MCF 10A (cell line): ENCODE data around the gene NR1H2. TPM values are rescaled to one million over a fixed set of nuclear protein-coding genes. Genes with fewer than 3 reads are reported as not detected.
A peak's percentile ranks its signal among the peaks of the same experiment; 100 is the strongest.

Experiments used
- BruUV-seq: library from RNA; stranded (reverse); fragments of 400-500 nt; replicated peaks from 2 replicates; lab custom pipeline; 2021; lab: Mats Ljungman, UMichigan
- CTCF ChIA-PET: fragments of 300-600 bp; sonication (Branson Sonifier 250); formaldehyde crosslinking; extraction: SDS; loops from one replicate; lab custom pipeline; 2021; ENCODE audit warnings: antibody characterized with exemption, inconsistent platforms; lab: Yijun Ruan, JAX
- POLR2A ChIA-PET: fragments of 300-600, 350-650 bp; sonication (Branson Sonifier 250); formaldehyde crosslinking; extraction: SDS; loops from one replicate; lab custom pipeline; 2020; ENCODE audit warnings: antibody characterized with exemption, inconsistent platforms; lab: Yijun Ruan, JAX
- DNase-seq: peaks from one replicate; pipeline ENCODE4 v3.0.0-alpha.2; 2018; ENCODE audit not compliant: unreplicated experiment
- H3K27ac Mint-ChIP-seq: one replicate; pipeline ENCODE4 v1.8.0; 2022; ENCODE audit warnings: mild to moderate bottlenecking, low read depth, mixed read lengths; ENCODE audit not compliant: unreplicated experiment
- H3K27me3 Mint-ChIP-seq: one replicate; pipeline ENCODE4 v1.8.0; 2022; ENCODE audit warnings: mixed read lengths; ENCODE audit not compliant: insufficient read depth, unreplicated experiment
- H3K36me3 Mint-ChIP-seq: one replicate; pipeline ENCODE4 v1.8.0; 2022; ENCODE audit warnings: mild to moderate bottlenecking, moderate library complexity, mixed read lengths; ENCODE audit not compliant: insufficient read depth, unreplicated experiment
- H3K4me1 Mint-ChIP-seq: one replicate; pipeline ENCODE4 v1.8.0; 2022; ENCODE audit warnings: mixed read lengths; ENCODE audit not compliant: insufficient read depth, unreplicated experiment
- H3K4me3 Mint-ChIP-seq: one replicate; pipeline ENCODE4 v1.8.0; 2022; ENCODE audit warnings: mild to moderate bottlenecking, moderate library complexity, mixed read lengths; ENCODE audit not compliant: unreplicated experiment
- H3K9me3 Mint-ChIP-seq: one replicate; pipeline ENCODE4 v1.8.0; 2022; ENCODE audit warnings: mixed read lengths; ENCODE audit not compliant: unreplicated experiment
- CTCF ChIP-seq: fragments of 200-600 bp; IDR thresholded peaks from one replicate; pipeline ENCODE4 v1.8.0; 2022; ENCODE audit warnings: antibody characterized with exemption, mild to moderate bottlenecking; ENCODE audit not compliant: unreplicated experiment
- intact Hi-C: fragments of 100-400 bp; cut with micrococcal nuclease; formaldehyde crosslinking; loops from 2 replicates; pipeline ENCODE4 v1.14.1; 2022
- total RNA-seq: library from RNA; stranded (reverse); gene quantifications from 2 replicates; pipeline ENCODE4 v1.2.3, GENCODE V29; 2022

The NR1H2 gene
- total RNA-seq, 1 experiment from 2014 or later, result 62.0 TPM

- CTCF ChIA-PET, result interaction anchor here (0.6 to 1.2 kb wide), 4 partner anchors 13 to 198 kb away, joined by 3 to 5 read pairs (median 3); no protein-coding TSS in a partner anchor
- intact Hi-C loops, result no loop called here
- DNase-seq, result no peak
- no peaks in the 10 kb centered on the region for H3K9me3 Mint-ChIP-seq
- no peak overlapping the region for H3K27ac Mint-ChIP-seq
- POLR2A ChIA-PET, result no interaction called here
- no peak overlapping the region for H3K4me3 Mint-ChIP-seq
- no TSS peak for BruUV-seq
- no peaks in the 10 kb centered on the region for H3K36me3 Mint-ChIP-seq
- H3K4me1 Mint-ChIP-seq, result no peaks in the 10 kb centered on the region
- TF ChIP-seq CTCF, result no peak
- H3K27me3 Mint-ChIP-seq, result no peaks in the 10 kb centered on the region
Observed at GRCh38 chr19:50413531-50413930, 37.3 kb downstream of the NR1H2 start.

- TF ChIP-seq CTCF, result peak; percentile 72
- CTCF ChIA-PET, result interaction anchor here (0.6 to 1.2 kb wide), 3 partner anchors 15 to 288 kb away, joined by 3 read pairs; no protein-coding TSS in a partner anchor
- BruUV-seq, result no TSS peak
- intact Hi-C loops, result loop anchor here (1.0 kb wide), 1 partner anchor 47 kb away; no protein-coding TSS in a partner anchor
- POLR2A ChIA-PET, result no interaction called here
- H3K4me1 Mint-ChIP-seq, result no peaks in the 10 kb centered on the region
- no peak overlapping the region for H3K4me3 Mint-ChIP-seq
- peaks cover 15% of the 10 kb centered on the region for H3K27me3 Mint-ChIP-seq
- no peaks in the 10 kb centered on the region for H3K9me3 Mint-ChIP-seq
- no peak overlapping the region for H3K27ac Mint-ChIP-seq
- peak; percentile 53 for DNase-seq
- no peaks in the 10 kb centered on the region for H3K36me3 Mint-ChIP-seq
Observed at GRCh38 chr19:50414864-50415660, 38.8 kb downstream of the NR1H2 start.

- no peak overlapping the region for H3K4me3 Mint-ChIP-seq
- H3K4me1 Mint-ChIP-seq, result no peaks in the 10 kb centered on the region
- peaks cover 15% of the 10 kb centered on the region for H3K27me3 Mint-ChIP-seq
- BruUV-seq, result no TSS peak
- DNase-seq, result no peak
- H3K36me3 Mint-ChIP-seq, result no peaks in the 10 kb centered on the region
- TF ChIP-seq CTCF, result no peak
- CTCF ChIA-PET, result interaction anchor here (0.6 to 1.2 kb wide), 2 partner anchors 45 to 288 kb away, joined by 3 read pairs; no protein-coding TSS in a partner anchor
- no peaks in the 10 kb centered on the region for H3K9me3 Mint-ChIP-seq
- POLR2A ChIA-PET, result no interaction called here
- intact Hi-C loops, result no loop called here
- H3K27ac Mint-ChIP-seq, result no peak overlapping the region
Observed at GRCh38 chr19:50415661-50416033, 39.4 kb downstream of the NR1H2 start.

GRCh38 chr19:50416034-50416977 lies 40.0 kb downstream of the NR1H2 start:
- Mint-ChIP-seq H3K27ac (no peak overlapping the region), H3K36me3 (no peaks in the 10 kb centered on the region), H3K4me3 (no peak overlapping the region), H3K4me1 (no peaks in the 10 kb centered on the region), H3K27me3 (peaks cover 15% of the 10 kb centered on the region), H3K9me3 (no peaks in the 10 kb centered on the region)
- no peak for DNase-seq
- BruUV-seq, result no TSS peak
- CTCF ChIA-PET, result no interaction called here
- intact Hi-C loops, result no loop called here
- TF ChIP-seq CTCF, result no peak
- POLR2A ChIA-PET, result no interaction called here
